HepG2 (cell line): ENCODE data around the gene RAD54L2. TPM values are rescaled to one million over a fixed set of nuclear protein-coding genes. Genes with fewer than 3 reads are reported as not detected.

ENCODE experiments used
- ATAC-seq: fragments of 200-7000 bp; cut with Tn5 transposase; 3 replicates; pipeline ENCODE4 v1.9.1; 2020; ENCODE audit warnings: mild to moderate bottlenecking, moderate library complexity
- BruUV-seq: library from RNA; stranded (reverse); fragments of 400-500 nt; replicated peaks from 2 replicates; lab custom pipeline; 2021; lab: Mats Ljungman, UMichigan
- CTCF ChIA-PET: fragments of 300-600 bp; formaldehyde crosslinking; extraction: SDS; loops from one replicate; lab custom pipeline; 2021; ENCODE audit warnings: low total read pairs, inconsistent platforms, low intra/inter-chr PET ratio; lab: Yijun Ruan, JAX
- POLR2A ChIA-PET: fragments of 350-600 bp; sonication (Branson Sonifier 250); formaldehyde crosslinking; loops from one replicate; lab custom pipeline; 2020; ENCODE audit warnings: antibody characterized with exemption, inconsistent platforms; lab: Yijun Ruan, JAX
- DNase-seq: peaks from one replicate; pipeline ENCODE4 v3.0.0-alpha.2; 2015; ENCODE audit warnings: low spot score
- FAIRE-seq: peaks from 3 replicates; lab custom pipeline; 2011; peaks lifted over from hg19 to GRCh38; lab: Jason Lieb, UNC
- H2AFZ ChIP-seq: one replicate; pipeline ENCODE4 v1.6.1; 2011; ENCODE audit warnings: low read length, inconsistent platforms
- H3K27ac ChIP-seq: fragments of 300-600 bp; 3 replicates; pipeline ENCODE4 v1.8.0; 2011; ENCODE audit warnings: mixed run types, mild to moderate bottlenecking, mixed read lengths, low read length, inconsistent platforms; ENCODE audit not compliant: insufficient read depth; ENCODE audit errors: extremely low read length
- H3K27me3 ChIP-seq, 2 experiments: fragments of 200-600 bp in 1 of 2; 2 replicates in 1 of 2; 3 replicates in 1 of 2; pipeline versions ENCODE4 v1.6.0 to v1.8.0; 2011; ENCODE audit warnings: low read length in 2 of 2, mild to moderate bottlenecking in 2 of 2, moderate library complexity in 2 of 2, inconsistent platforms in 1 of 2; ENCODE audit not compliant: insufficient read depth in 2 of 2, control insufficient read depth in 1 of 2
- H3K36me3 ChIP-seq, 2 experiments: fragments of 200-600 bp in 1 of 2; replicated peaks in 1 of 2; 2 replicates in 1 of 2; 3 replicates in 1 of 2; pipeline versions ENCODE4 v1.5.1 to v1.8.0; 2011; ENCODE audit warnings: low read length in 2 of 2, inconsistent platforms in 1 of 2; ENCODE audit not compliant: insufficient read depth in 2 of 2, control insufficient read depth in 1 of 2
- H3K4me1 ChIP-seq: 2 replicates; pipeline ENCODE4 v1.5.1; 2012; ENCODE audit warnings: low read length, inconsistent platforms; ENCODE audit not compliant: insufficient read depth
- H3K4me2 ChIP-seq: 2 replicates; pipeline ENCODE4 v1.6.0; 2011; ENCODE audit warnings: low read depth, low read length, inconsistent platforms
- H3K4me3 ChIP-seq, 3 experiments: fragments of 200-600 bp in 1 of 3; sonication (generic), shearing (Covaris generic) in 1 of 3; replicated peaks in 1 of 3; 2 replicates each; pipeline ENCODE4 v1.5.1; 2011 to 2016; ENCODE audit warnings: low read length in 3 of 3, inconsistent platforms in 2 of 3, low read depth in 2 of 3, mild to moderate bottlenecking in 2 of 3, control low read depth in 1 of 3, mixed read lengths in 1 of 3; ENCODE audit not compliant: insufficient read depth in 1 of 3
- H3K79me2 ChIP-seq: one replicate; pipeline ENCODE4 v1.6.1; 2011; ENCODE audit warnings: low read length, inconsistent platforms; ENCODE audit not compliant: insufficient read depth
- H3K9ac ChIP-seq: 2 replicates; pipeline ENCODE4 v1.6.0; 2011; ENCODE audit warnings: mild to moderate bottlenecking, low read depth, low read length, inconsistent platforms; ENCODE audit not compliant: insufficient read depth
- H3K9me3 ChIP-seq: 2 replicates; pipeline ENCODE4 v1.5.1; 2012; ENCODE audit warnings: mild to moderate bottlenecking, low read length
- H4K20me1 ChIP-seq: 2 replicates; pipeline ENCODE4 v1.6.0; 2011; ENCODE audit warnings: inconsistent platforms, mild to moderate bottlenecking, low read length, moderate library complexity; ENCODE audit not compliant: insufficient read depth
- GLI4 ChIP-seq: sonication (generic); formaldehyde crosslinking; IDR thresholded peaks from 2 replicates; pipeline ENCODE4 v1.5.1; 2020; ENCODE audit warnings: missing genetic modification reagents, mild to moderate bottlenecking, moderate library complexity, borderline replicate concordance
- KDM3A ChIP-seq: IDR thresholded peaks from 2 replicates; pipeline ENCODE4 v1.6.1; 2018; ENCODE audit warnings: low read depth, missing compliant biosample characterization
- MIXL1 ChIP-seq: IDR thresholded peaks from 2 replicates; pipeline ENCODE4 v1.6.1; 2016
- NFKBIZ ChIP-seq: IDR thresholded peaks from 2 replicates; pipeline ENCODE4 v1.6.1; 2018; ENCODE audit warnings: missing genetic modification reagents, missing compliant biosample characterization
- SRSF4 ChIP-seq: fragments of 200-400 bp; formaldehyde crosslinking; IDR thresholded peaks from one replicate; pipeline ENCODE4 v1.6.1; 2018; ENCODE audit warnings: mild to moderate bottlenecking, low read depth, low read length, moderate library complexity; ENCODE audit not compliant: poor library complexity, severe bottlenecking
- ZNF572 ChIP-seq: sonication (generic); formaldehyde crosslinking; IDR thresholded peaks from 2 replicates; pipeline ENCODE4 v1.5.1; 2020; ENCODE audit warnings: mild to moderate bottlenecking, missing genetic modification reagents
- ZNF766 ChIP-seq: sonication (generic); formaldehyde crosslinking; IDR thresholded peaks from 2 replicates; pipeline ENCODE4 v1.5.0; 2020; ENCODE audit warnings: missing genetic modification reagents, borderline replicate concordance
- whole genome bisulfite sequencing: methylation state at CpG from one replicate; pipeline ENCODE4 v1.1.6; 2017; ENCODE audit warnings: low lambda C conversion rate; 5-methylcytosine and 5-hydroxymethylcytosine counted together
- in situ Hi-C: cut with HindIII; loops from 2 replicates; pipeline ENCODE4 v1.10.0; 2017; ENCODE audit warnings: low pct_unique_long_range_greater_than_20kb; ENCODE audit not compliant: extremely low pct_ligation_motif_present
- intact Hi-C: fragments of 100-400 bp; cut with micrococcal nuclease; formaldehyde crosslinking; loops from one replicate; pipeline ENCODE4 v1.10.0; 2022; ENCODE audit not compliant: unreplicated experiment
- polyA plus RNA-seq, 8 experiments: library from polyadenylated mRNA; depleted of rRNA in 3 of 8; stranded (reverse) in 7 of 8; unstranded in 1 of 8; fragments of >200 nt; fragmentation: Illumina TruSeq in 4 of 8; extraction: Trizol in 4 of 8; gene quantifications; 2 replicates each; pipeline versions ENCODE4 v1.2.1 to v1.2.3, GENCODE V29; 2011 to 2016; ENCODE audit warnings: low read depth in 4 of 8, missing spikeins in 1 of 8, mixed read lengths in 1 of 8; ENCODE audit not compliant: insufficient read depth in 1 of 8
- total RNA-seq, 5 experiments: library from RNA; depleted of rRNA; stranded (reverse); fragments of >200 nt; fragmentation: Illumina TruSeq; extraction: Trizol; gene quantifications; 2 replicates each; pipeline ENCODE4 v1.2.3, GENCODE V29; 2016; ENCODE audit warnings: low read depth in 1 of 5
- TF ChIP-seq, protein P1 (sequence below): IDR thresholded peaks from 2 replicates; pipeline ENCODE4 v1.6.1; 2016
- TF ChIP-seq, protein P2 (sequence below): sonication (generic); formaldehyde crosslinking; IDR thresholded peaks from 2 replicates; pipeline ENCODE4 v1.5.1; 2020; ENCODE audit warnings: mild to moderate bottlenecking, missing genetic modification reagents, borderline replicate concordance
- TF ChIP-seq, protein P3 (sequence below): sonication (generic); formaldehyde crosslinking; IDR thresholded peaks from 2 replicates; pipeline ENCODE4 v1.5.0; 2020; ENCODE audit warnings: mild to moderate bottlenecking, missing genetic modification reagents

RAD54L2 gene
- total and polyA plus RNA-seq, 2 of the 13 experiments (the other 11 are each of a cell fraction or from before 2014, with no cell fraction given), result 5.5 to 14.8 TPM

DNA sequence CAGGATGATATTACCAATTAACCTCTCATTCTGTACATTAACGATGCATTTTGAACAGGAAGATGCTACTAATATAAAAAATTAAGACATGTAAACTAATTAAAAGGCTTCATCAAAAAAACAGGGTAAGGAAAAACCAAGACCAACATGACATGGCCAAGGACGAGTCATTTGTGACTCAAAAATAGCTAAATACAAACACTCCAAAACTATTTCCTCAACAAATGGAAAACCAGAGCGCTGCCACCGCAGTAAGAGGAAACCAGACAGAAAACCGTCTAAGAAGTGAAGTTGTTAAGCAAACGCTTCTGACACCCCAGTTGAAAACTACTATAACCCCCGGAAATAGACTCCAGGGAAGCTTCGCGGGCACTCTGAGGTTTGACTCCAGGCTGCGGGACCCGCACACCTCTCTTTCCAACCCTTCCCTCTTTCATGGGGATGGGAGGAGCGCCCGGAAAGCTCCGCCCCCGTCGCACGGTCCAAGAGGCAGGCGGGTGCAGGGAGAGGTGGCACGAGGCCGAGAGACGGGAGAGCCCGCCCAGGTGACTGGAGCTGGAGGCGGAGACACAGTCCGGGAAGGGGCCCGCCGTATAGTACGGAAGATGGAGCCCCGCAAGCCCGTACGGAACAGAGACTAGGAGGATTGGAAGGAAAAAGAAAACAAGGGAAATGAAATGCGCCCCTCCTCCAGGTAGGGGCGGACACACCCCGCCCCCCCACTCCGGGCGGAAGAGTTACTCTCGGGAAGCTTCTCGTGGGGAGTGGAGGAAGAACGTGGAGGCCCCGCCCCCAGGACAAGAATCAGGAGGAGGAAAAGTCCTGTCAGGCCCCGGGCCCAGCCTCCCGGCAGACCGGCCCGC, 39.4 kb upstream of the RAD54L2 start (continued):
- TF ChIP-seq, protein P1, sequence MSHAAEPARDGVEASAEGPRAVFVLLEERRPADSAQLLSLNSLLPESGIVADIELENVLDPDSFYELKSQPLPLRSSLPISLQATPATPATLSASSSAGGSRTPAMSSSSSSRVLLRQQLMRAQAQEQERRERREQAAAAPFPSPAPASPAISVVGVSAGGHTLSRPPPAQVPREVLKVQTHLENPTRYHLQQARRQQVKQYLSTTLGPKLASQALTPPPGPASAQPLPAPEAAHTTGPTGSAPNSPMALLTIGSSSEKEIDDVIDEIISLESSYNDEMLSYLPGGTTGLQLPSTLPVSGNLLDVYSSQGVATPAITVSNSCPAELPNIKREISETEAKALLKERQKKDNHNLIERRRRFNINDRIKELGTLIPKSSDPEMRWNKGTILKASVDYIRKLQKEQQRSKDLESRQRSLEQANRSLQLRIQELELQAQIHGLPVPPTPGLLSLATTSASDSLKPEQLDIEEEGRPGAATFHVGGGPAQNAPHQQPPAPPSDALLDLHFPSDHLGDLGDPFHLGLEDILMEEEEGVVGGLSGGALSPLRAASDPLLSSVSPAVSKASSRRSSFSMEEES (CRISPR knock-in tag), result peak; percentile 19; the same call in 1 of the 2 replicates
- TF ChIP-seq ZNF766 (CRISPR knock-in tag) (0 out of 2 replicates have a peak, but pooled peaks have one; percentile 67), NFKBIZ (CRISPR knock-in tag) (peak; percentile 40; the same call in 1 of the 2 replicates), ZNF572 (0 out of 2 replicates have a peak, but pooled peaks have one; percentile 34), KDM3A (CRISPR knock-in tag) (no peak)

DNA sequence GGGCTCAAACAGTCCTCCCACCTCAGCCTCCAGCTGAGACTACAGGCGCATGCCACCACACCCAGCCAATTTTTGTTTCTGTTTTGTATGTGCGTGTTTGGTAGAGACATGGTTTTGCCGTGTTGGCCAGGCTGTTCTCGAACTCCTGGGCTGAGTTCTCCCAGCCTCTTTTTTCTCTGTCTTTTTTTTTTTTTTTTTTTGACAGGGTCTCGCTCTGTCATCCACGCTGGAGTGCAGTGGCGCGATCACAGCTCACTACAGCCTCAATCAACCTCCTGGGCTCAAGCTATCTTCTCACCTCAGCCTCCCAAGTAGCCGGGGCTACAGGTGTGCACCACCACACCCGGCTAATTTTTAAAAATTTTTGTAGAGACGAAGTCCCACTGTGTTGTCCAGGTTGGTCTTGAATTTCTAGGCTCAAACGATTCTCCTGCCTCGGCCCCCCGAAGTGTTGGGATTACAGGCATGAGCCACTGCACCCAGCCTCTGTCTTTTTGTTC, 37.8 kb upstream of the RAD54L2 start:
- FAIRE-seq (no peak), ATAC-seq (no peak), DNase-seq (no peak)
- intact Hi-C loops, result loop anchor here (1.0 kb wide), 2 partner anchors 38 to 169 kb away; partner anchors contain the start of gene RAD54L2
- peaks cover 9% of the 10 kb centered on the region for H4K20me1 ChIP-seq
- CTCF ChIA-PET, result interaction anchor here (1.9 to 3.0 kb wide), 3 partner anchors 49 to 168 kb away, joined by 5 to 47 read pairs (median 12); no protein-coding TSS in a partner anchor
- 0 out of 5 replicates have a peak, but pooled peaks cover 0 to 2% of the 10 kb centered on the region in 2 experiments for H3K27me3 ChIP-seq
- in situ Hi-C loops, result loop anchor here (5.0 kb wide), 2 partner anchors 137 to 167 kb away; no protein-coding TSS in a partner anchor
- WGBS, result 80% methylated on average over 14 of the region's 14 CpGs
- no TSS peak for BruUV-seq
- H3K27ac ChIP-seq, result peak overlapping the region; percentile 97
- H3K79me2 ChIP-seq, result peaks cover 25% of the 10 kb centered on the region
- H3K36me3 ChIP-seq, result peaks cover 1 to 9% of the 10 kb centered on the region in 2 experiments; a peak in 3 of 5 replicates
- H3K9ac ChIP-seq, result peak overlapping the region; percentile 88
- peak overlapping the region; percentile 91 for H3K4me2 ChIP-seq
- H3K4me3 ChIP-seq, result peak overlapping the region; percentile 52 to 74 (median 58); a peak in 5 of 6 replicates
- no peaks in the 10 kb centered on the region for H3K9me3 ChIP-seq
- POLR2A ChIA-PET, result interaction anchor here (0.6 to 2.4 kb wide), 22 partner anchors 9 to 889 kb away, joined by 3 to 44 read pairs (median 4); partner anchors contain the start of genes CISH, MANF, PARP3 and POC1A
- no peak overlapping the region for H2AFZ ChIP-seq
- H3K4me1 ChIP-seq, result peaks cover 30% of the 10 kb centered on the region
- TF ChIP-seq, protein P2, sequence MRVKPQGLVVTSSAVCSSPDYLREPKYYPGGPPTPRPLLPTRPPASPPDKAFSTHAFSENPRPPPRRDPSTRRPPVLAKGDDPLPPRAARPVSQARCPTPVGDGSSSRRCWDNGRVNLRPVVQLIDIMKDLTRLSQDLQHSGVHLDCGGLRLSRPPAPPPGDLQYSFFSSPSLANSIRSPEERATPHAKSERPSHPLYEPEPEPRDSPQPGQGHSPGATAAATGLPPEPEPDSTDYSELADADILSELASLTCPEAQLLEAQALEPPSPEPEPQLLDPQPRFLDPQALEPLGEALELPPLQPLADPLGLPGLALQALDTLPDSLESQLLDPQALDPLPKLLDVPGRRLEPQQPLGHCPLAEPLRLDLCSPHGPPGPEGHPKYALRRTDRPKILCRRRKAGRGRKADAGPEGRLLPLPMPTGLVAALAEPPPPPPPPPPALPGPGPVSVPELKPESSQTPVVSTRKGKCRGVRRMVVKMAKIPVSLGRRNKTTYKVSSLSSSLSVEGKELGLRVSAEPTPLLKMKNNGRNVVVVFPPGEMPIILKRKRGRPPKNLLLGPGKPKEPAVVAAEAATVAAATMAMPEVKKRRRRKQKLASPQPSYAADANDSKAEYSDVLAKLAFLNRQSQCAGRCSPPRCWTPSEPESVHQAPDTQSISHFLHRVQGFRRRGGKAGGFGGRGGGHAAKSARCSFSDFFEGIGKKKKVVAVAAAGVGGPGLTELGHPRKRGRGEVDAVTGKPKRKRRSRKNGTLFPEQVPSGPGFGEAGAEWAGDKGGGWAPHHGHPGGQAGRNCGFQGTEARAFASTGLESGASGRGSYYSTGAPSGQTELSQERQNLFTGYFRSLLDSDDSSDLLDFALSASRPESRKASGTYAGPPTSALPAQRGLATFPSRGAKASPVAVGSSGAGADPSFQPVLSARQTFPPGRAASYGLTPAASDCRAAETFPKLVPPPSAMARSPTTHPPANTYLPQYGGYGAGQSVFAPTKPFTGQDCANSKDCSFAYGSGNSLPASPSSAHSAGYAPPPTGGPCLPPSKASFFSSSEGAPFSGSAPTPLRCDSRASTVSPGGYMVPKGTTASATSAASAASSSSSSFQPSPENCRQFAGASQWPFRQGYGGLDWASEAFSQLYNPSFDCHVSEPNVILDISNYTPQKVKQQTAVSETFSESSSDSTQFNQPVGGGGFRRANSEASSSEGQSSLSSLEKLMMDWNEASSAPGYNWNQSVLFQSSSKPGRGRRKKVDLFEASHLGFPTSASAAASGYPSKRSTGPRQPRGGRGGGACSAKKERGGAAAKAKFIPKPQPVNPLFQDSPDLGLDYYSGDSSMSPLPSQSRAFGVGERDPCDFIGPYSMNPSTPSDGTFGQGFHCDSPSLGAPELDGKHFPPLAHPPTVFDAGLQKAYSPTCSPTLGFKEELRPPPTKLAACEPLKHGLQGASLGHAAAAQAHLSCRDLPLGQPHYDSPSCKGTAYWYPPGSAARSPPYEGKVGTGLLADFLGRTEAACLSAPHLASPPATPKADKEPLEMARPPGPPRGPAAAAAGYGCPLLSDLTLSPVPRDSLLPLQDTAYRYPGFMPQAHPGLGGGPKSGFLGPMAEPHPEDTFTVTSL (CRISPR knock-in tag), result no peak
- TF ChIP-seq, protein P3, sequence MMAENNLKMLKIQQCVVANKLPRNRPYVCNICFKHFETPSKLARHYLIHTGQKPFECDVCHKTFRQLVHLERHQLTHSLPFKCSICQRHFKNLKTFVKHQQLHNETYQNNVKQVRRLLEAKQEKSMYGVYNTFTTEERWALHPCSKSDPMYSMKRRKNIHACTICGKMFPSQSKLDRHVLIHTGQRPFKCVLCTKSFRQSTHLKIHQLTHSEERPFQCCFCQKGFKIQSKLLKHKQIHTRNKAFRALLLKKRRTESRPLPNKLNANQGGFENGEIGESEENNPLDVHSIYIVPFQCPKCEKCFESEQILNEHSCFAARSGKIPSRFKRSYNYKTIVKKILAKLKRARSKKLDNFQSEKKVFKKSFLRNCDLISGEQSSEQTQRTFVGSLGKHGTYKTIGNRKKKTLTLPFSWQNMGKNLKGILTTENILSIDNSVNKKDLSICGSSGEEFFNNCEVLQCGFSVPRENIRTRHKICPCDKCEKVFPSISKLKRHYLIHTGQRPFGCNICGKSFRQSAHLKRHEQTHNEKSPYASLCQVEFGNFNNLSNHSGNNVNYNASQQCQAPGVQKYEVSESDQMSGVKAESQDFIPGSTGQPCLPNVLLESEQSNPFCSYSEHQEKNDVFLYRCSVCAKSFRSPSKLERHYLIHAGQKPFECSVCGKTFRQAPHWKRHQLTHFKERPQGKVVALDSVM (CRISPR knock-in tag), result peak; percentile 4; the same call in 1 of the 2 replicates
- TF ChIP-seq SRSF4 (no peak), MIXL1 (CRISPR knock-in tag) (no peak), GLI4 (CRISPR knock-in tag) (no peak)
